Ovary (tissue), 3 donors: ENCODE data around the gene FOLR1.

ENCODE experiments used
- EP300 ChIP-seq: sonication (generic); formaldehyde crosslinking; IDR thresholded peaks from one replicate; pipeline ENCODE4 v1.6.1; 2017; ENCODE audit warnings: antibody characterized with exemption
- POLR2A ChIP-seq: fragments of 450-650 bp; IDR thresholded peaks from one replicate; pipeline ENCODE4 v1.6.1; 2017; ENCODE audit warnings: antibody characterized with exemption, mild to moderate bottlenecking, moderate library complexity
- TF ChIP-seq, protein P1 (sequence below), 3 donors: fragments of 450-650 bp in 2 of 3; fragments of 200-600 bp in 1 of 3; IDR thresholded peaks; one replicate each; pipeline versions ENCODE4 v1.5.1 to v1.8.0; 2016 to 2022; ENCODE audit warnings: antibody characterized with exemption in 3 of 3, mild to moderate bottlenecking in 1 of 3
- donor health status: DM: no; HTN: no; CAD: no.

- TF ChIP-seq EP300 (no peak), POLR2A (no peak)
- TF ChIP-seq, protein P1, sequence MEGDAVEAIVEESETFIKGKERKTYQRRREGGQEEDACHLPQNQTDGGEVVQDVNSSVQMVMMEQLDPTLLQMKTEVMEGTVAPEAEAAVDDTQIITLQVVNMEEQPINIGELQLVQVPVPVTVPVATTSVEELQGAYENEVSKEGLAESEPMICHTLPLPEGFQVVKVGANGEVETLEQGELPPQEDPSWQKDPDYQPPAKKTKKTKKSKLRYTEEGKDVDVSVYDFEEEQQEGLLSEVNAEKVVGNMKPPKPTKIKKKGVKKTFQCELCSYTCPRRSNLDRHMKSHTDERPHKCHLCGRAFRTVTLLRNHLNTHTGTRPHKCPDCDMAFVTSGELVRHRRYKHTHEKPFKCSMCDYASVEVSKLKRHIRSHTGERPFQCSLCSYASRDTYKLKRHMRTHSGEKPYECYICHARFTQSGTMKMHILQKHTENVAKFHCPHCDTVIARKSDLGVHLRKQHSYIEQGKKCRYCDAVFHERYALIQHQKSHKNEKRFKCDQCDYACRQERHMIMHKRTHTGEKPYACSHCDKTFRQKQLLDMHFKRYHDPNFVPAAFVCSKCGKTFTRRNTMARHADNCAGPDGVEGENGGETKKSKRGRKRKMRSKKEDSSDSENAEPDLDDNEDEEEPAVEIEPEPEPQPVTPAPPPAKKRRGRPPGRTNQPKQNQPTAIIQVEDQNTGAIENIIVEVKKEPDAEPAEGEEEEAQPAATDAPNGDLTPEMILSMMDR (IDR thresholded peaks at IDR 0.05): no peak
Observed at GRCh38 chr11:72154816-72155215, 37.1 kb upstream of the FOLR1 start.
